Neutrophil (primary cell): Measurements from ENCODE around the gene MCCC2.

Source experiments
- H3K27ac ChIP-seq: fragments of 200-600 bp; sonication (generic); 2 replicates; pipeline ENCODE4 v1.5.1; 2016; ENCODE audit warnings: mild to moderate bottlenecking, moderate library complexity
- H3K27me3 ChIP-seq: fragments of 200-600 bp; sonication (generic); 2 replicates; pipeline ENCODE4 v1.6.0; 2016; ENCODE audit warnings: mild to moderate bottlenecking
- H3K36me3 ChIP-seq: fragments of 200-600 bp; sonication (generic); 2 replicates; pipeline ENCODE4 v1.5.1; 2017
- H3K4me1 ChIP-seq, 2 experiments: fragments of 200-600 bp in 1 of 2; sonication (generic) in 1 of 2; 1 replicate in 1 of 2; 2 replicates in 1 of 2; pipeline versions ENCODE4 v1.5.1 to v1.6.1; 2013 to 2016; ENCODE audit warnings: low read depth in 1 of 2, low read length in 1 of 2, mild to moderate bottlenecking in 1 of 2, moderate library complexity in 1 of 2; ENCODE audit not compliant: control insufficient read depth in 1 of 2, insufficient read depth in 1 of 2
- H3K4me3 ChIP-seq, 2 experiments: fragments of 200-600 bp in 1 of 2; sonication (generic) in 1 of 2; 1 replicate in 1 of 2; 2 replicates in 1 of 2; pipeline ENCODE4 v1.5.1; 2013 to 2016; ENCODE audit warnings: low read depth in 1 of 2, low read length in 1 of 2, mild to moderate bottlenecking in 1 of 2, moderate library complexity in 1 of 2
- H3K9me3 ChIP-seq: fragments of 200-600 bp; sonication (generic); 2 replicates; pipeline ENCODE4 v1.5.1; 2016
- TF ChIP-seq, protein P1 (sequence below): fragments of 200-600 bp; sonication (generic); IDR thresholded peaks from 2 replicates; pipeline ENCODE4 v1.5.1; 2016; ENCODE audit warnings: antibody characterized with exemption

Gene MCCC2

GRCh38 chr5:71620630-71621029, 33.5 kb downstream of the MCCC2 start:
- Histone ChIP-seq H3K27ac (no peak overlapping the region), H3K4me3 (no peak overlapping the region), H3K27me3 (no peaks in the 10 kb centered on the region), H3K36me3 (no peaks in the 10 kb centered on the region), H3K9me3 (no peaks in the 10 kb centered on the region), H3K4me1 (no peaks in the 10 kb centered on the region)
- TF ChIP-seq, protein P1, sequence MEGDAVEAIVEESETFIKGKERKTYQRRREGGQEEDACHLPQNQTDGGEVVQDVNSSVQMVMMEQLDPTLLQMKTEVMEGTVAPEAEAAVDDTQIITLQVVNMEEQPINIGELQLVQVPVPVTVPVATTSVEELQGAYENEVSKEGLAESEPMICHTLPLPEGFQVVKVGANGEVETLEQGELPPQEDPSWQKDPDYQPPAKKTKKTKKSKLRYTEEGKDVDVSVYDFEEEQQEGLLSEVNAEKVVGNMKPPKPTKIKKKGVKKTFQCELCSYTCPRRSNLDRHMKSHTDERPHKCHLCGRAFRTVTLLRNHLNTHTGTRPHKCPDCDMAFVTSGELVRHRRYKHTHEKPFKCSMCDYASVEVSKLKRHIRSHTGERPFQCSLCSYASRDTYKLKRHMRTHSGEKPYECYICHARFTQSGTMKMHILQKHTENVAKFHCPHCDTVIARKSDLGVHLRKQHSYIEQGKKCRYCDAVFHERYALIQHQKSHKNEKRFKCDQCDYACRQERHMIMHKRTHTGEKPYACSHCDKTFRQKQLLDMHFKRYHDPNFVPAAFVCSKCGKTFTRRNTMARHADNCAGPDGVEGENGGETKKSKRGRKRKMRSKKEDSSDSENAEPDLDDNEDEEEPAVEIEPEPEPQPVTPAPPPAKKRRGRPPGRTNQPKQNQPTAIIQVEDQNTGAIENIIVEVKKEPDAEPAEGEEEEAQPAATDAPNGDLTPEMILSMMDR = no peak

- H3K36me3 ChIP-seq = no peaks in the 10 kb centered on the region
- TF ChIP-seq, protein P1 = no peak
- no peaks in the 10 kb centered on the region for H3K9me3 ChIP-seq
- H3K4me3 ChIP-seq = no peak overlapping the region
- H3K27me3 ChIP-seq = no peaks in the 10 kb centered on the region
- H3K27ac ChIP-seq = no peak overlapping the region
- H3K4me1 ChIP-seq = no peaks in the 10 kb centered on the region
These were observed 34.1 kb downstream of the MCCC2 start for GRCh38 chr5:71621268-71621667.

DNA sequence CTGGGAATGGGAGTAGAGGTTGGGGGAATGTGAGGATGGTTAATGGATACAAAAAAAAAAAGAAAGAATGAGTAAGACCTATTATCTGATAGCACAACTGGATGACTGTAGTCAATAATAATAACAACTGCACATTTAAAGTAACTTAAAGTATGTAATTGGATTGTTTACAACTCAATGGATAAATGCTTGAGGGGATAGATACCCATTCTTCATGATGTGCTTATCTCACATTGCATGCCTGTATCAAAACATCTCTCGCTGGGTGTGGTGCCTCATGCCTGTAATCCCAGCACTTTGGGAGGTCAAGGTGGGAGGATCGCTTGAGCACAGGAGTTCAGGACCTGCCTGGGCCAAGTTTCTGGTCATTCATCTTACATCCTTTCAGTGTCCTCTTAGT, 34.6 kb downstream of the MCCC2 start:
- H3K27ac ChIP-seq = no peak overlapping the region
- no peaks in the 10 kb centered on the region for H3K4me1 ChIP-seq
- H3K9me3 ChIP-seq = no peaks in the 10 kb centered on the region
- H3K4me3 ChIP-seq = no peak overlapping the region
- H3K27me3 ChIP-seq = no peaks in the 10 kb centered on the region
- H3K36me3 ChIP-seq = no peaks in the 10 kb centered on the region
- TF ChIP-seq, protein P1 = no peak

GRCh38 chr5:71623221-71623794, 36.2 kb downstream of the MCCC2 start:
- no peaks in the 10 kb centered on the region for H3K4me1 ChIP-seq
- H3K36me3 ChIP-seq = no peaks in the 10 kb centered on the region
- H3K27me3 ChIP-seq = no peaks in the 10 kb centered on the region
- H3K27ac ChIP-seq = no peak overlapping the region
- H3K4me3 ChIP-seq = no peak overlapping the region
- TF ChIP-seq, protein P1 = no peak
- no peaks in the 10 kb centered on the region for H3K9me3 ChIP-seq

- TF ChIP-seq, protein P1 = no peak
- Histone ChIP-seq H3K4me3 (no peak overlapping the region), H3K27ac (no peak overlapping the region), H3K4me1 (no peaks in the 10 kb centered on the region), H3K9me3 (no peaks in the 10 kb centered on the region), H3K27me3 (no peaks in the 10 kb centered on the region), H3K36me3 (peaks cover 4% of the 10 kb centered on the region)
These were observed 42.8 kb downstream of the MCCC2 start for GRCh38 chr5:71629950-71630349.

DNA sequence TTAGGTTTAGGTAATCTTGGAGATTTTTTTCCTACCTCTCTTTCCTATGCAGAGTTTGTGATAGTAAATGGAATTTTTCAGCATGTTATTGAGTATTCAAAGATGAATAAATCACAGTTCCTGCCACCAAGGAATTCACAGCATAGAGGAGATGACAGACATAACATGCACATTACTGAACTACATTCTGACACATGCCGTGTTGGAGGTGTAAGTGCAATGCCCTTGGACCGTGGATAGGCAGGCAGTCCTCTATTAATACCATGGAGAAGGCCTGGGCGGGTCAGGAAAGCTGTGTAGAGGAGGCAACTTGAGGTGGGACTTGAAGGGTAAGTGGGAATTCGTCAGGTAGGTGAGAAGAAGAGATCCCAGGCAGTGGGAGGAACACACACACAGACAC, 43.9 kb downstream of the MCCC2 start:
- TF ChIP-seq, protein P1 = no peak
- Histone ChIP-seq H3K9me3 (no peaks in the 10 kb centered on the region), H3K4me1 (no peaks in the 10 kb centered on the region), H3K27me3 (no peaks in the 10 kb centered on the region), H3K36me3 (peaks cover 4% of the 10 kb centered on the region), H3K4me3 (no peak overlapping the region), H3K27ac (no peak overlapping the region)
